GM21526 (cell line): ENCODE measurements around the gene EYA2.

Experiments used
- ATAC-seq: cut with Tn5 transposase; IDR thresholded peaks from one replicate; pipeline ENCODE4 v1.9.1; 2021; ENCODE audit warnings: moderate library complexity; ENCODE audit not compliant: unreplicated experiment, low FRiP score

The EYA2 gene

GRCh38 chr20:47093320-47093966 lies 198.8 kb downstream of the EYA2 start:
- ATAC-seq = no peak

- no peak for ATAC-seq
Measured at GRCh38 chr20:47095690-47096089, 201.0 kb downstream of the EYA2 start.

GRCh38 chr20:47097691-47098622 lies 203.3 kb downstream of the EYA2 start:
- ATAC-seq = no peak

GRCh38 chr20:47099093-47099492 lies 204.4 kb downstream of the EYA2 start:
- no peak for ATAC-seq

GRCh38 chr20:47099825-47100441 lies 205.3 kb downstream of the EYA2 start:
- no peak for ATAC-seq

GRCh38 chr20:47102629-47103028 lies 208.0 kb downstream of the EYA2 start:
- no peak for ATAC-seq

GRCh38 chr20:47106786-47107185 lies 212.1 kb downstream of the EYA2 start:
- no peak for ATAC-seq

GRCh38 chr20:47108994-47109393 lies 214.4 kb downstream of the EYA2 start:
- ATAC-seq = no peak

- ATAC-seq = no peak
Measured at GRCh38 chr20:47110819-47111218, 216.2 kb downstream of the EYA2 start.

- no peak for ATAC-seq
Measured at GRCh38 chr20:47111576-47111975, 216.9 kb downstream of the EYA2 start.

GRCh38 chr20:47113362-47114109 lies 218.9 kb downstream of the EYA2 start:
- no peak for ATAC-seq

- no peak for ATAC-seq
Measured at GRCh38 chr20:47115694-47116093, 221.1 kb downstream of the EYA2 start.

- ATAC-seq = no peak
Measured at GRCh38 chr20:47117371-47117770, 222.7 kb downstream of the EYA2 start.

- no peak for ATAC-seq
Measured at GRCh38 chr20:47117773-47118172, 223.1 kb downstream of the EYA2 start.

GRCh38 chr20:47118206-47118605 lies 223.6 kb downstream of the EYA2 start:
- ATAC-seq = no peak

- no peak for ATAC-seq
Measured at GRCh38 chr20:47118641-47119040, 224.0 kb downstream of the EYA2 start.

- no peak for ATAC-seq
Measured at GRCh38 chr20:47120346-47120936, 225.8 kb downstream of the EYA2 start.

- no peak for ATAC-seq
Measured at GRCh38 chr20:47122560-47122959, 227.9 kb downstream of the EYA2 start.

- no peak for ATAC-seq
Measured at GRCh38 chr20:47124181-47124717, 229.6 kb downstream of the EYA2 start.

GRCh38 chr20:47125508-47125757 lies 230.8 kb downstream of the EYA2 start:
- ATAC-seq = no peak
